GM21447 (cell line): ENCODE results near the gene CNPY3.
A peak's percentile ranks its signal among the peaks of the same experiment; 100 is the strongest.
"Not testable (repeated sequence)": the region's sequence is repeated elsewhere in the genome, so short reads cannot be mapped to it uniquely, and the experiment has no call there.

ENCODE experiments used
- ATAC-seq: cut with Tn5 transposase; IDR thresholded peaks from one replicate; pipeline ENCODE4 v1.9.1; 2021; ENCODE audit not compliant: unreplicated experiment

Gene CNPY3

DNA sequence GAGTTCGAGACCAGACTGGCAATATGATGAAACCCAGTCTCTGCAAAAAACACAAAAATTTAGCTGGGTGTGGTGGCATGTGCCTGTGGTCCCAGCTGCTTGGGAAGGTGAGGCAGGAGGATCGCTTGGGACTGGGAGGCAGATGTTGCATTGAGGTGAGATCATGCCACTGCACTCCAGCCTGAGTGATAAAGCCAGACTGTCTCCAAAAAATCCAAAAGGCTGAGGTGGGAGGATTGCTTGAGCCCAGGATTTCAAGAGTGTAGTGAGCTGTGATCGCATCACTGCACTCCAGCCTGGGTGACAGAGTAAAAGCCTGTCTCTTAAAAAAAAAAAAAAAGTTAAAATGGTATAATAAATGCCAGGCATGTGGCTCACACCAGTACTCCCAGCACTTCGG lies 14.7 kb upstream of the CNPY3 start:
- no peak for ATAC-seq

DNA sequence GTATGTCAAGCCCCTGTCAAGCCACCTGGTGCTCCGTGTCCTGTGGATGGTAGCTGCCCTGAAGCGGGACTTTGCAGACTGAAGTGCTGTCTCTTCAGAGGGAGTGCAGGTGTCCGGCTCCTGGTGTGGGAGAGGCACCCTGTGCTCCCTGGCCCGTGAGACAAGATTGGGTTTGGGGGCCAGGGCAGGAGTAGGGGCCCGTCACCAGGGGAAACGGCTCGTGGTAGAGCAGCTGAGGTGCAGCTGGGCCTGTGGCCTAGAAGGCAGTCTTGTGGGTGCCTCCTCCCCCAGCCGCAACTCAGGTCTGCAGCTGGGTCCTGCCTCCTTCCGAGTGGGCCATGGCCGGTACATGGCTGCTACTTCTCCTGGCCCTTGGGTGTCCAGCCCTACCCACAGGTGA lies 13.5 kb upstream of the CNPY3 start, which contains the start of gene PTCRA:
TSS of gene PTCRA (plus strand) at position 322 of the 400 bp plus-strand sequence. CDS start at position 339, 17 bp downstream.
- no peak for ATAC-seq

DNA sequence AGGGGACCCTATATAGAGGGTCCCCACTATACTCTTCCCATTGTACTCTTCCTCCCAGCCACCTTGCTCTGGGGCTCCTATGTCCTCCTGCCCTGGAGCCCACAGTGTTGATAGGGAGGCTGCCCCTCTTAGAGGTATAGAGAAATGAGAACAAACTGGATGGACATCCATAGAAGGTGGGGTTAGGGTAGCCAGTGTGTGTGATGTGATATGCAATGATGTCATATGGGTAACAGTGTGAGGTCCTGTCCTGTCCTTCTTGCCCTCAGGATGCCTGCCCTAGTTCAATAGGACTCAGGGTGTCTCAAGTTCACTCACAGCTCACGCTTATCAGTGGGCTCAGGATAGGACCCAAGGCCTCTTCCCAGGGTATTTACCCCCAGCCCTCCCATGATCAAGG lies 13.0 kb upstream of the CNPY3 start:
- ATAC-seq, result no peak

DNA sequence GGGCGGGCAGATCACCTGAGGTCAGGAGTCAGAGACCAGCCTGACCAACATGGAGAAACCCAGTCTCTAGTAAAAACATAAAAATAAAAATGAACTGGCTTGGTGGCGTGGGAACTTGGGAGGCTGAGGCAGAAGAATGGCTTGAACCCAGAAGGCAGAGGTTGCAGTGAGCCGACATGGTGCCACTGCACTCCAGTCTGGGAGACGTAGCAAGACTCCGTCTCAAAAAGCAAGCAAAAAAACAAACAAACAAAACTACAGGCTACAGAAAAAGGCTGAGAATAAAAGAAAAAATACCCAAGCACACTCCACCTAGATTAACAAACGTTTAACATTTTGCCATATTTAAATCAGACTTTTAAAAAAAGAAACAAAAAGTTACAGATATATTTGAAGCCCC lies 7.5 kb upstream of the CNPY3 start:
- ATAC-seq, result no peak

DNA sequence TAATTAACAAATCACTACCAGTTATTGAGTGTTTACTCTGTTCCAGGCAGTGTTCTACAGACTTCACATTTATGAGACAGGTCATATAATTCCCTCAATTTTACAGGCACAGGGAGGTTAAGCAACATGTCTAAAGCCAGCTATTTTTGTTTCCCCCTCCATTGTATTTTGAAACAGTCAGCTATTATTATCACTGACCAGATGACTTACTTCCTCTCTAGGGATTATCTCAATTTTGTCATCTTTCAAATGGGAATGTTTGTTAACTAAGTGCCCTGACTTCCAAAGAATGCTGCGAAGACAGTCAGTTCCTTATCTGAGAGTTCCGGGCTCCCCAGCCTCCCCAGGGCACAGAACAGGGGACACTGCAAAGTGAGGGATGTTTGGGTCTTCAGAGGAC lies 5.6 kb upstream of the CNPY3 start:
- no peak for ATAC-seq

DNA sequence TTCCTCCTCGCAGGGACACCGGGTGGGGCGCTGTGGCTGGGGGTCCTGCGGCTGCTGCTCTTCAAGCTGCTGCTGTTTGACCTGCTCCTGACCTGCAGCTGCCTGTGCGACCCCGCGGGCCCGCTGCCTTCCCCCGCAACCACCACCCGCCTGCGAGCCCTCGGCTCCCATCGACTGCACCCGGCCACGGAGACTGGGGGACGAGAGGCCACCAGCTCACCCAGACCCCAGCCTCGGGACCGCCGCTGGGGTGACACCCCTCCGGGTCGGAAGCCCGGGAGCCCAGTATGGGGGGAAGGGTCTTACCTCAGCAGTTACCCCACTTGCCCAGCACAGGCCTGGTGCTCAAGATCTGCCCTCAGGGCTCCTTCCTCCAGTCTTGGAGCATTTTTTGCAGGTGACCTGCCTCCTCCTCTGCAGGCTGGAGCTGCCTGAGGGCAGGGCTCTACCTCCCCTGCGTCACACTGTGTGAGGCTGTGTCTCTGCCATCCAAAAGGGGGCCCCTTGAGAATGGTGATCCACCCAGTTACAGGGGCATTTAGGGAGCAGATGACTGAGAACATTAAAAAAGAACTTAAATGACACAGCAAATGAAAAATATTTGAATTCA lies 3.9 kb upstream of the CNPY3 start:
- ATAC-seq, result no peak

DNA sequence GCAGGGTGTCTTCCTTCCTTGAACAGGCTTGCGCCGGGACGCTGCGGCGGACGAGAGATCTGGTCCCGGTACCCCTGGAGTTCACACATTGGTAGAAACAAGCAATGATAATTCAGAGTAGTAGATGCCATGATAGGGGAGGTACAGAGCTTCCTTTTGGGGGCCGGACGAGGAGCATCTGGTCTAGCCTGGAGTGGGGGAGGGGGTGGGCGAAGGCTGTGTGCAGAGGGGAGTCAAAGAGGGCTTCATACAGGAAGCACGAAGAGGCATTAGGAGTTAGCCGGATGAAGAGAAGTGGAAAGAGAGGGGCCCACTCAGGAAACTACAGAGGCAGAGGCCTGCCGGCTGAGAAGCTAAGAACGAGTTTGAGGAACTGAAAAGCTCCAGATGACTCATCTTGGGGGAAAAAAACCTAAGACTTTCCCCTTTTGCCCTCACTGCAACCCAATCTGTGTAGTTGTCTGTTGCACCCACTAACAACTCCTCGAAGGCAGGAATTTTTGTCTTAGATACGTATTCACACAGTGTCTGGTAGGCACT lies 611 bp downstream of the CNPY3 start:
- peak; percentile 51 for ATAC-seq

DNA sequence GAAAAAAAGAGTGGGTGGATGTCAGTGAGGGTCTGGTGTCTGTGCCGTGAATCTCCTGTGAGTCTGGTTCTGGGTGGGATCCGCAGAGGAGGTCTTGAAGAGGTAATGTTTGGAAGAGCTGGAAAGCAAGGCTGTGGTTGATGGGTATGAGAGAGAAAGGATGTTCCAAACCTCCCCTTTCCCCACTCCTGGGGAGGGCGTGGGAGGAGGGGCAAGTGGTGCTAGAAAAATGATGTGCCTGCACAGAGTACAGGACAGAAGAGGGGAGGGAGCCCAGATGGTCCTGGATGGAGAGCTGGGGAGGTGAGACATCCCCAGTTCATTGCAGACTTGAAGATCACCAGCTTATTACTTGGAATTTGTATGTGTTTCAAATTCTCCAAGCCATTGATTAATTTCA lies 3.1 kb downstream of the CNPY3 start:
- no peak for ATAC-seq

DNA sequence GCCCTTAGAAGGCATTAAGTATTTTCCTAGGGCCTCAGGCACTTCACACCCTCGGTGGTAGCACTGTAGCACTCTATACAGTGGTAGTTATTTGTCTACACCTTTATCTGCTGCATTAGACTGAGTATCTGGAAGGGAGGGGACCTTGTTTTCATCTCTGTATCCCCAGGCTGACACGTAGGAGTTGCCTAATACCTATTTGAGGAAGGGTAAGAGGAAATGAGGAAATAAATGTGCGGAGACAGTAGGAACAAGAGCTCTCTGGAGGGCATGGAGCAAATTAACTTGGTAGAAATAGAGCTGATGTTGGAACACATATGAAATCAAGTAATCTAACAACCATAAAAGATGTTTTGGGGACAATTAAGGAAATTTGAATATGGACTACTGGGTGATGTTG lies 3.9 kb downstream of the CNPY3 start:
- ATAC-seq, result no peak

DNA sequence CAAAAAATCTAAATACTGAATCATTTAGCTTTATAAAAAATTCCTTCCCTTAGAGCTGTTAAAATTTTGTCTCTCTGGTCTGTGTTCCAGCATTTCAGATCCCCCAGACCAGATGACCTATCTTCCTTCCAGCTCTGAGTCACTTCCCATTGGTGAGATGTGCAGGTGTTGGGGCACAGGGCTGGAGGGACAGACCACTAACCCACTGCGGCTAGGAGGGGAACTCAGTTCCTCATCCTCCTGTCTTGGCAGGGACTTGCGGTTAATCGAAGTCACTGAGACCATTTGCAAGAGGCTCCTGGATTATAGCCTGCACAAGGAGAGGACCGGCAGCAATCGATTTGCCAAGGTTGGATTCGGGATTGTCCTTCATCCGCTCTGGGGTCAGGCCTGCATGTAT lies 6.0 kb downstream of the CNPY3 start:
- no peak for ATAC-seq

DNA sequence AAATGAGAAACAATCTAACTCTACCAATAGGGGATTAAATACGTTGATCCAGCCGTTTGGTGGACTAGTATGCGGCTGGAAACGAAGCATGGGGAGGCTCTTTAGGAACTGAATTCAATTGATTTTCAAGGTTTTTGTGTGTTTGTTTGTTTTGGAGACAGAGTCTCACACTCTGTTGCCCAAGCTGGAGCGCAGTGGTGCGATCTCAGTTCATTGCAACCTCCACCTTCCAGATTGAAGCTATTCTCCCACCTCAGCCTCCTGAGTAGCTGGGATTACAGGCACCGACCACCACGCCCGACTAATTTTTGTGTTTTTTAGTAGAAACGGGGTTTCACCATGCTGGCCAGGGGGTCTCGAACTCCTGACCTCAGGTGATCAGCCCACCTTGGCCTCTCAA lies 7.1 kb downstream of the CNPY3 start:
- ATAC-seq, result no peak

DNA sequence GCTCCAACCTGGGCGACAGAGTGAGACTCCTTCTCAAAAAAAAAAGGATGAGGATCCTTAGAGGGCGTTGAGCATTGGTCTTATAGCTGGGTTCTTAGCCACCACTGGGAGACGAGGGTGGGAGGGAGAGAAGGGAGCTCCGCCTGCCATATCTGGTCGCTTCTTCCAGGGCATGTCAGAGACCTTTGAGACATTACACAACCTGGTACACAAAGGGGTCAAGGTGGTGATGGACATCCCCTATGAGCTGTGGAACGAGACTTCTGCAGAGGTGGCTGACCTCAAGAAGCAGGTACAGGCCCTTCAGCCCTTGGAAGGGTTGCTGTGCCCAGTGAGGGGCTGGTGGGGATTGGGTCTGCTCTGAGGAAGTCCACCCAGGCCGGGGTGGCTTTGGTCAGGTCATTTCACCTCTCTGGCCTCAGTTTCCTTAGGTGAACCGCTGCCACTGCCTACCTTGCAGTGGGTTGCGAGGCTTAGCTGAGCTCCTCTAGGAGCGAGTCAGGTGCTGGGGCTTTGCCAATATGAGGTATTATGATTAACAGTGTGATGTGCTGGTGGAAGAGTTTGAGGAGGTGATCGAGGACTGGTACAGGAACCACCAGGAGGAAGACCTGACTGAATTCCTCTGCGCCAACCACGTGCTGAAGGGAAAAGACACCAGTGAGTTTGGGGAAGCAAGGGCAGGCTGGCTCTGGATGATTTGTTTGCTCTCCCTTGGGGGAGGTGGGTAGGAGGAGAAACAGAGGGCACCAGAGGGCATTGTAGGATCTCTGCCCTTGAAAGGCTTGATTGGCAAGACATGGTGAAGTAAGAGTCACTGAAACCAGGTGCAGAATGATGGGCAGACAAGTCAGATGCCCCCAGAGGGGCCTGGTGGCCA lies 8.5 kb downstream of the CNPY3 start:
- no peak for ATAC-seq

DNA sequence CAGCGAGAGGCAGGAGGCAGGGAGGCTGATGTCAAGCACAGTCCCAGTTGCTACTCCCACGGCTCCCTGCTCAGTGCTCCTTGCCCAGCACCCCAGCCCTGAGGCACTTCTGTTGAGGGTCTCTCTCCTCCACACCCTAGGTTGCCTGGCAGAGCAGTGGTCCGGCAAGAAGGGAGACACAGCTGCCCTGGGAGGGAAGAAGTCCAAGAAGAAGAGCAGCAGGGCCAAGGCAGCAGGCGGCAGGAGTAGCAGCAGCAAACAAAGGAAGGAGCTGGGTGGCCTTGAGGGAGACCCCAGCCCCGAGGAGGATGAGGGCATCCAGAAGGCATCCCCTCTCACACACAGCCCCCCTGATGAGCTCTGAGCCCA lies 9.1 kb downstream of the CNPY3 start:
- ATAC-seq, result no peak

DNA sequence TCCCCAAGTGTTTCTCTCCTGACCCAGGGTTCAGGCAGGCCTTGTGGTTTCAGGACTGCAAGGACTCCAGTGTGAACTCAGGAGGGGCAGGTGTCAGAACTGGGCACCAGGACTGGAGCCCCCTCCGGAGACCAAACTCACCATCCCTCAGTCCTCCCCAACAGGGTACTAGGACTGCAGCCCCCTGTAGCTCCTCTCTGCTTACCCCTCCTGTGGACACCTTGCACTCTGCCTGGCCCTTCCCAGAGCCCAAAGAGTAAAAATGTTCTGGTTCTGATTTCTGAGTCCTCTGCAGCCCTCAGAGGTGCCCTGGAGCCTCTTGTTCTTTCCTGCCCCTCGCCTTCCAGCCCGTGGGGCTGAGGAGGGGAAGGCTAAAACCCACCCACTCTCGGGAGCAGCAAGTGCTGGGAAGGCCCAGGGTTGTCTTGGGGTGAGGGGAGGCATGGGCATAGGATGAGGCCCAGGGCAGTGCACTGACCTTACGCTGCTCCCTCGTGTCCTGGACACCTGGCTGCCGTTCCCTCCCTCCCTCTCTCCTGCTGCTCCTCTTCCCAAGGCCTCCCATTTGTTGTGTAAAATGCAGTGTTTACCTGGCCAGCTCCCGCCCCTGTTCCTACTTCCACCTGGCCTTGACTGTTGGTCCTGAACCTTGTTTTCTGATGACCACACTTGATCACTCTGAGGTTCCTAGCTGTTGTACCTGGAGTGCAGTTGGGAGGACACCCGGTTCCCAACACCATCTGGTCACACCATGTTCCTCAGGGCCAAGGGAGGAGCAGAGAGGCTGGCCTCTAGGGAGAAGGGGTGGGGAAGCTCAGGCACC lies 9.9 kb downstream of the CNPY3 start:
- no peak for ATAC-seq

DNA sequence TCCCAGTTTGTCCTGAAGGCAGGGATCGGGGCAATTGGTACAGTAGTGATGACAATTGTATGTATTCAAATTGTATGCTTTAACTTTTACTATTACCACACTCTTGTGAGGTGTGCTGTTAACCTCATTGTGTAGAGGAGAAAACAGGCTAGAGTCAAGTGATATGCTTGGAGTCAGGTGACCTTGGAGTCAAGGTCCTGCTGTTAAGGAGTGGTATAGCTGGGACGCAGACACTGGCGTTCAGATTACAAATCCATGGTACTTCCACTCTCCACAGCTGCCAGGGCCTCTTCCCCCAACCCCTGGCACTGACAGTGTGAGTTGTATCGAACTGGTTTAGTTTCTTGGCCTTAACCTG lies 10.5 kb downstream of the CNPY3 start:
- no peak for ATAC-seq

DNA sequence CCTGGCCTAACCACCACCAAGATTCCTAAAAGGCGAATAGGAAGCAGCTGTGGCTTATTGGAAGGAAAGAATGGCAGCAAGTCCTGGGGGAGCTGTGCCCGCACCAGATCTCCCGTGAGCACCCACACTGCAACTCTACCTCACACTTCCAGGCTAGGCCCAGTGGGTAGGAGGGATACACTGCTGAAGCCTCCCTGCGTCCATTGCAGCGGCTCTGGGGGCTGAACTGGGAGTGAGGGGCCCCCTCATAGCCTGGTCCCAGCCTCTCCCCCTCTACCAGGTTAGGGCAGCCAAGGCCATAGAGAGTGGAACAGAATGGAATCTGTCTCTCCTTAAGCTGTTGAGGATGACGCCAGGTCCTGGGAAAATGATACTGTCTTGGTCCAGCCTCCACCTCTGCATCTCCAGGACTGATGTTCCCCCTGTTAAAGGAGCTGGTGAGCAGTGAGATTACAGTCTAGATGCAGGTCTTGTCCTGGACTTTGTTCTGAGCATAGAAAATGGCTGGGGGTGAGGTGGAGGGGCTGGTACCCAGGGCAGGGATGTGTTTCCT lies 11.3 kb downstream of the CNPY3 start:
- no peak for ATAC-seq

DNA sequence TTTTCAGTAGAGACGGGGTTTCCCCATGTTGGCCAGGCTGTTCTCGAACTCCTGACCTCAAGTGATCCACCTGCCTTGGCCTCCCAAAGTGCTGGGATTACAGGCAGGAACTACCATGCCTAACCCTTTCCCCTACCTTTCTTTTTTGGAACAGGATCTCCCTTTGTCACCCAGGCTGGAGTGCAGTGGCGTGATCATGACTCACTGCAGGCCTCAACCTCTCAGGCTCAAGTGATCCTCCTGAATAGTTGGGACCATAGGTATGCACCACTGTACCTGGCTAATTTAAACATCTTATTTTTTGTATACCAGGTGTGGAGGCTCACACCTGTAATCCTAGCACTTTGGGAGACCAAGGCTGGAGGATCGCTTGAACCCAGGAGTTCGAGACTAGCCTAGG lies 12.1 kb downstream of the CNPY3 start:
- not testable (repeated sequence) for ATAC-seq

DNA sequence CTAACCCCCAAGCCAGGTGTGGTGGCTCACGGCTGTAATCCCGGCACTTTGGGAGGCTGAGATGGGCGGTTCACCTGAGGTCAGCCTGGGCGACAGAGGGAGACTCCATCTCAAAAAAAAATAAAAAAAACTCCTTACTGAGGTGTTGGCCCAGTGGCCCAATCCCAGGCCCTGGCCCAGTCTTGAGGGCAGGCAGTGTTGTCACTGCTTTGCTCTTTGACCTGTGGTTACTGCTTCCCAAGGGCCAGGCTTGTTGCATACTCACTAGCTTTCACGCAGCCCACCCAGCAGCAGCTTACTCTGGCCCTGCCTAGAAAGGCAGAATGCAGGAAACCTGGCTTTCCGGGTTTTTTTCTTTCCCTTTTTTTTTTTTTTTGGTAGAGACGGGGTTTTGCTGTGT lies 13.2 kb downstream of the CNPY3 start:
- no peak for ATAC-seq

DNA sequence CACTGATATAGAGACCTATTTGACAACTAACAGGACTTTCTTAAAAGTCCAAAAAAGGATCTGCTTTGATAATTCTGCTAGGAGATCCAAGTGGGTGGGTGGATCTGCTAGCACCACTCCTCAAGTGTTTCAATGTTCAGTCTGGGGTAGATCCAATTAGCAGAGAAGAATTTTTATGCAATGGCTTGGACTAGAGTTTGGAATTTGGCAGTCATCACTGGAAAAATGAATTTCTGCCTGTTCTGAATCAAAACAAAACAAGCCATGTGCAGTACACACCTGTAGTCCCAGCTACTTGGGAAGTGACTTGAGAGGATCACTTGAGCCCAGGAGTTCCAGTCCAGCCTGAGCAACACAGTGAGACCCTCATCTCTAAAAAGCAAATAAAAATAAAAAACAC lies 18.7 kb downstream of the CNPY3 start:
- no peak for ATAC-seq

DNA sequence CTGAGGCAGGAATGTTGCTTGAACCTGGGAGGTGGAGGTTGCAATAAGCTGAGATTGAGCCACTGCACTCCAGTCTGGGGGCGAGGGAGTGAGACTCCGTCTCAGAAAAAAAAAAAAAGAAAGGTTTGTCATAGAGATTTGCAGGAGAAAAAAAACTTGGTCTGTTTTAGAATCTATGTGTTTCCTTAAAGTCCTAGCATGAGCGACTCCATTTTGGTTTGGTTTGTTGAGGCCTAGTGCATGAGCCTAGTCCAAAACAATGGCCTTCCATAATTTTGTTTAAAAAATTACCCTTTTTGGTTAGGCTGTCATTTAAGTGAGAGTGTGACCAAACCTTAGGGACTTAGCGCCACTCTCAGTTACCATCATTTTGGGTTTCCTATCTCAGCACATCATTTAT lies 23.1 kb downstream of the CNPY3 start:
- no peak for ATAC-seq

DNA sequence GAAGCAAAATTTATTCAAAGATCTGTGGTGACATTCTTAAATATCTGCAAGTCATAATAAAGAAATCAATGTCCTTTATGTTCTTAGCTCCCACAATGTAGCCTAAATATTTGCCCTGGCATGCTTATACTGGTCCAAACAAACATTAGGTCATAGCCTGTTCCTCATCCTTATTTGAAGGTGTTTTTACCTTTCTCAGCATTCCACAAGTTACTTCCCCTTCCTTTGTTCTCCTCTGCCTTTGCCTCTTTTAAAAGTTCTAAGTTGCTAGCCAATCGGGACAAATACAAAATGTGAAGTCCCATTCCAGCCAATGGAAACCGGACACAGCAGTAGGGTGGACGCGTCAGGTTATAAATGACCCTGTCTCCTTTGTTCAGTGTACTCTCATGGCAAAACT lies 25.1 kb downstream of the CNPY3 start:
- ATAC-seq, result not testable (repeated sequence)
